ENCODE measurements around the gene NR2F1-AS1. TPM values are rescaled to one million over a fixed set of nuclear protein-coding genes. Genes with fewer than 3 reads are reported as not detected.
A peak's percentile ranks its signal among the peaks of the same experiment; 100 is the strongest.

NR2F1-AS1 gene
- polyA plus RNA-seq, 1 donor (not counting 4 experiments of a cell fraction or from before 2014, with no cell fraction given): 0.25 TPM

GRCh38 chr5:93611976-93612854 lies 31.2 kb upstream of the NR2F1-AS1 start:
- no peak overlapping the region for H3K4me2 ChIP-seq (ENCODE audit: control insufficient read depth, extremely low read depth, insufficient read depth, low read depth, low read length)
- no peaks in the 10 kb centered on the region for H3K9me1 ChIP-seq (ENCODE audit: control insufficient read depth, extremely low read depth, insufficient read depth, low read length)
- H3K79me2 ChIP-seq (ENCODE audit: control insufficient read depth, insufficient read depth, low read length): no peaks in the 10 kb centered on the region
- no peak for DNase-seq (ENCODE audit: low read depth, low spot score)
- dilution Hi-C loops (cut with MboI; ENCODE audit: extremely low pct_ligation_motif_present, low sequenced_read_pairs): no loop called here
- no peaks in the 10 kb centered on the region for H3K9me3 ChIP-seq (ENCODE audit: control insufficient read depth, low read depth, low read length)
- TF ChIP-seq EZH2 (IDR thresholded peaks at IDR 0.05; ENCODE audit: low read length): peak; percentile 96
- TF ChIP-seq CTCF (optimal IDR thresholded peaks at IDR 0.05 in 1 of 3, IDR thresholded peaks at IDR 0.05 in 1 of 3, conservative IDR thresholded peaks at IDR 0.05 in 1 of 3; ENCODE audit: extremely low read depth in 1 of 3, insufficient read depth in 2 of 3, low read length in 3 of 3): no peak
- H3K4me3 ChIP-seq (ENCODE audit: control insufficient read depth in 2 of 3, extremely low read depth in 1 of 3, insufficient read depth in 2 of 3, low read depth in 1 of 3, low read length in 3 of 3): no peak overlapping the region
- H3K27me3 ChIP-seq (ENCODE audit: control insufficient read depth, extremely low read depth, insufficient read depth, low read length): peaks cover 57% of the 10 kb centered on the region
- no peaks in the 10 kb centered on the region for H3K36me3 ChIP-seq (ENCODE audit: control insufficient read depth in 2 of 2, extremely low read depth in 1 of 2, insufficient read depth in 2 of 2, low read length in 2 of 2)
- peaks cover 5% of the 10 kb centered on the region for H4K20me1 ChIP-seq (ENCODE audit: control insufficient read depth, extremely low read depth, insufficient read depth, low read length)
- H3K27ac ChIP-seq (ENCODE audit: control insufficient read depth, insufficient read depth, low read length): no peak overlapping the region
- no peaks in the 10 kb centered on the region for H3K4me1 ChIP-seq (ENCODE audit: control insufficient read depth, extremely low read depth, insufficient read depth, low read length)
- no peak overlapping the region for H2AFZ ChIP-seq (ENCODE audit: control insufficient read depth, low read length)
- H3K9ac ChIP-seq (ENCODE audit: control insufficient read depth, extremely low read depth, insufficient read depth, low read length): no peak overlapping the region
- FAIRE-seq: no peak

- no peak overlapping the region for H3K4me2 ChIP-seq (ENCODE audit: control insufficient read depth, extremely low read depth, insufficient read depth, low read depth, low read length)
- no peaks in the 10 kb centered on the region for H3K9me1 ChIP-seq (ENCODE audit: control insufficient read depth, extremely low read depth, insufficient read depth, low read length)
- H3K27ac ChIP-seq (ENCODE audit: control insufficient read depth, insufficient read depth, low read length): no peak overlapping the region
- DNase-seq (ENCODE audit: low read depth, low spot score): no peak
- no peaks in the 10 kb centered on the region for H3K79me2 ChIP-seq (ENCODE audit: control insufficient read depth, insufficient read depth, low read length)
- no peak overlapping the region for H2AFZ ChIP-seq (ENCODE audit: control insufficient read depth, low read length)
- TF ChIP-seq CTCF (optimal IDR thresholded peaks at IDR 0.05 in 1 of 3, IDR thresholded peaks at IDR 0.05 in 1 of 3, conservative IDR thresholded peaks at IDR 0.05 in 1 of 3; ENCODE audit: extremely low read depth in 1 of 3, insufficient read depth in 2 of 3, low read length in 3 of 3) (no peak), EZH2 (IDR thresholded peaks at IDR 0.05; ENCODE audit: low read length) (no peak)
- no peaks in the 10 kb centered on the region for H3K9me3 ChIP-seq (ENCODE audit: control insufficient read depth, low read depth, low read length)
- no peaks in the 10 kb centered on the region for H3K36me3 ChIP-seq (ENCODE audit: control insufficient read depth in 2 of 2, extremely low read depth in 1 of 2, insufficient read depth in 2 of 2, low read length in 2 of 2)
- no peak overlapping the region for H3K4me3 ChIP-seq (ENCODE audit: control insufficient read depth in 2 of 3, extremely low read depth in 1 of 3, insufficient read depth in 2 of 3, low read depth in 1 of 3, low read length in 3 of 3)
- H3K4me1 ChIP-seq (ENCODE audit: control insufficient read depth, extremely low read depth, insufficient read depth, low read length): no peaks in the 10 kb centered on the region
- H3K27me3 ChIP-seq (ENCODE audit: control insufficient read depth, extremely low read depth, insufficient read depth, low read length): peaks cover 63% of the 10 kb centered on the region
- H4K20me1 ChIP-seq (ENCODE audit: control insufficient read depth, extremely low read depth, insufficient read depth, low read length): peaks cover 5% of the 10 kb centered on the region
- no peak overlapping the region for H3K9ac ChIP-seq (ENCODE audit: control insufficient read depth, extremely low read depth, insufficient read depth, low read length)
- FAIRE-seq: no peak
- dilution Hi-C loops (cut with MboI; ENCODE audit: extremely low pct_ligation_motif_present, low sequenced_read_pairs): no loop called here
Measured at GRCh38 chr5:93611273-93611975, 30.4 kb upstream of the NR2F1-AS1 start.

All from keratinocyte (primary cell).